Sigmoid colon (tissue), 4 donors: Measurements from ENCODE around the gene SND1.

Source experiments
- CTCF ChIP-seq, 4 experiments: fragments of 450-650 bp in 3 of 4; fragments of 200-600 bp in 1 of 4; IDR thresholded peaks; one replicate each; pipeline ENCODE4 v1.5.1; 2016 to 2019; ENCODE audit warnings: antibody characterized with exemption in 4 of 4, mild to moderate bottlenecking in 3 of 4, moderate library complexity in 2 of 4
- POLR2A ChIP-seq, 2 donors: fragments of 450-650 bp; IDR thresholded peaks; one replicate each; pipeline ENCODE4 v1.6.1; 2016; ENCODE audit warnings: antibody characterized with exemption in 2 of 2, mild to moderate bottlenecking in 2 of 2, moderate library complexity in 2 of 2
- POLR2AphosphoS5 ChIP-seq, 4 donors: sonication (generic); formaldehyde crosslinking; IDR thresholded peaks; one replicate each; pipeline ENCODE4 v1.6.1; 2017; ENCODE audit warnings: antibody characterized with exemption in 4 of 4

GRCh38 chr7:128005759-128006159 is 353.8 kb downstream of the SND1 start:
- TF ChIP-seq POLR2A (IDR thresholded peaks at IDR 0.05) (no peak), CTCF (IDR thresholded peaks at IDR 0.05) (no peak), POLR2AphosphoS5 (IDR thresholded peaks at IDR 0.05) (no peak)
